HG02870 (cell line): ENCODE measurements around the gene TAS2R31.
"Not testable (repeated sequence)": the region's sequence is repeated elsewhere in the genome, so short reads cannot be mapped to it uniquely, and the experiment has no call there.

Experiments used
- ATAC-seq: cut with Tn5 transposase; IDR thresholded peaks from one replicate; pipeline ENCODE4 v1.9.1; 2021; ENCODE audit warnings: mild to moderate bottlenecking, moderate library complexity; ENCODE audit not compliant: unreplicated experiment

The TAS2R31 gene, protein sequence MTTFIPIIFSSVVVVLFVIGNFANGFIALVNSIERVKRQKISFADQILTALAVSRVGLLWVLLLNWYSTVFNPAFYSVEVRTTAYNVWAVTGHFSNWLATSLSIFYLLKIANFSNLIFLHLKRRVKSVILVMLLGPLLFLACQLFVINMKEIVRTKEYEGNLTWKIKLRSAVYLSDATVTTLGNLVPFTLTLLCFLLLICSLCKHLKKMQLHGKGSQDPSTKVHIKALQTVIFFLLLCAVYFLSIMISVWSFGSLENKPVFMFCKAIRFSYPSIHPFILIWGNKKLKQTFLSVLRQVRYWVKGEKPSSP

GRCh38 chr12:11031307-11031706 is at the start of gene TAS2R31:
TSS of gene TAS2R31 (minus strand) at chr12:11031407. CDS start at chr12:11031335, 72 bp downstream.
- no peak for ATAC-seq

DNA sequence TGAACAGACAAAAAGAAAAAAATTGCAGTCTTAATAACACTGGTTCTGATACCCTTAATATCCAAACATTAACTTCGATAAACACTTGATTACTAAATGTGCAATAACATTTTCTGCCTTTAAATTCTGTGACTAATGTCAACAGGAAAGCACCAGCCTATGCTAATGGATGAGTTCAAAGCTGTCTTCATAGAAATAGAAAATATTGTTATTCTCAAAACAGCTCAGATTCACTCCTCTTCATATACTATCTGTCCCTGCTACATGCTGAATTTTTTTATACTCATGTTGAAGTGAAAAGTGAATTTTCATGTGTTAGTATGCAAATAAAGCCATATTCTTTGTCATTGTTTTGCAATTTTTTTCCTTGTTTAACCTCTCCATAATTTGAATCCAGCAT is 47.0 kb upstream of the TAS2R31 start:
- no peak for ATAC-seq

GRCh38 chr12:11075642-11076041 is 44.4 kb upstream of the TAS2R31 start:
- no peak for ATAC-seq

DNA sequence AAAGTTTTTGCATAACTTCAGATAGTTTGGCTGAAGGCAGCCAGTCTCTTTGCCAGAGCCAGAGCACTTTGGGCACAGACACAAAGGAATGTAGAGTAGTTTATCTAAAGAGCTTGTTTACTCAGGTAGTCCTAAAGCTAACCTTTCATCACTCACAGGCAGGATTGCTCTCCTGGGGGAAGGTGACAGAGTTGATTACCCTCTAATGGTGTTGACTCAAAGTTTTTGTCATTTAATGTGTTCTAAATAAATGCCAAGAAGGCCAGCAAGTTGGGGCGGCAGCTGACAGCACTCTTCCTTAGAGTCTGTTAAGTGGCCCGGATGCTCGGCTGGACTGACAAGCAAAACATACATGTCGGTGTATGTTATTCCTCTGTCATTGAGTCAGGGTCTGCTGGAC is 40.2 kb upstream of the TAS2R31 start:
- no peak for ATAC-seq

DNA sequence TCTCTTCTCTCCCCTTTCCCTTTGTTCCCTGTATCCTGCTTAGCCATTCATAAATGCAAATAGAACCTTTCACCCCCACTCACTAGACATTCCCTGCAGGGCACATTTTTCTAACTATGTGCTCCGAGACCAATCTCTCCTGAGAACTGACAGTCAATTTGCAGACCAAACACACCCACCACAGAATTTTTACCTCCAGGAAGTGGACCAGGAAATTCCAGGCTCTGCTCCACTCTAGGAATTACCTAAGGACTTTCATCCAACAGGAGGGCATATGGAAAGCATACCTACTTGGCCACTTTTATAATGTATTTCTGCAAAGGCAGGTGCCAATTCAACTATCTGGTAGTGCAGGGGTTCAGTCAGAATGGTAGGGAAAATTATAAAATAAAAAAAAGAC is 39.8 kb upstream of the TAS2R31 start:
- no peak for ATAC-seq

DNA sequence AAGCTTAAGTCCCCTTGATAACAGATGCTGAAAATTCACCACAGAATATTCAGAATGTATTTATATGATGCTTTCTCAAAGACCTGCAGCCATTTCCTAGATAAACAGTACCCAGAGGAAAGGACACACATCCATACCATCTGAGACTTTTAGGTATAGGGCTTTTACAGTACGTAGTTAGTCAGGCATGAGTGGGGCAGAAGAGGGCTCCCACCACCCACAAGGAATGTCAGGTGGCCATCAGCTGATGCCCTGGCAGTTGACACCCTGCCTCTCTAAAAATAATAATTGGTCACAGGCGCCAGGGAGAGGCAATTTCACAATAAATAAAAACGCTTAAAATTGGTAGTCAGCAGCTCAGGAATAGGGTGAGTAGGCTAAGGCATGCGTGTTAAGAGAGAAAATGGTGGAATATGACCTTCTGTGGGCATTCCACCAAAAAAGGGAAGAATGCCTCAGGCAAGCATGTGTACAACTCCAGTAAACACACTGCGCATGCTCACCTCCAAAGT is 38.7 kb upstream of the TAS2R31 start:
- no peak for ATAC-seq

- no peak for ATAC-seq
Measured at GRCh38 chr12:11067514-11067913, 36.3 kb upstream of the TAS2R31 start.

- not testable (repeated sequence) for ATAC-seq
Measured at GRCh38 chr12:11062194-11062593, 31.0 kb upstream of the TAS2R31 start, which contains the start of gene TAS2R46. TSS of gene TAS2R46 (minus strand) at chr12:11062294. CDS start at chr12:11062294, 0 bp downstream.

- ATAC-seq: no peak
Measured at GRCh38 chr12:11059784-11060183, 28.6 kb upstream of the TAS2R31 start.

DNA sequence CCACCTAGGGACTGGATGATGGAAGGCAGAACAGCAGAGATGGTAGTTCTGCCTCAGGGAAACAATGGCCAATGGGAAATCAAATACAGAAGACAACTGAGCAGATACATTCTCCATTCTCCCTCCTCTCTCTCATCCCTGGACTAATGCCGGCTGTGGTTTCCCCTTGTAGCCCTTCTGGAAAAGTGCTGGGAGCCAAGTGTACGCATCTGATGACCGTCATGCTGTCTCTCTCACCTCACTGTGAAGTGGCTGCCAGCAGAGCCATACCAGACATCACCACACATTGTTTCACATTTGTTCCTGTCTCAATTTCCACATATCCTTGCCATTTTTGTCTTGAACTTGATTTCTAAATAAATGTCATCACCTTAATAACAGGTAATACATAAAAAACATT is 27.8 kb upstream of the TAS2R31 start:
- ATAC-seq: no peak

GRCh38 chr12:11055306-11055705 is 24.1 kb upstream of the TAS2R31 start:
- no peak for ATAC-seq

DNA sequence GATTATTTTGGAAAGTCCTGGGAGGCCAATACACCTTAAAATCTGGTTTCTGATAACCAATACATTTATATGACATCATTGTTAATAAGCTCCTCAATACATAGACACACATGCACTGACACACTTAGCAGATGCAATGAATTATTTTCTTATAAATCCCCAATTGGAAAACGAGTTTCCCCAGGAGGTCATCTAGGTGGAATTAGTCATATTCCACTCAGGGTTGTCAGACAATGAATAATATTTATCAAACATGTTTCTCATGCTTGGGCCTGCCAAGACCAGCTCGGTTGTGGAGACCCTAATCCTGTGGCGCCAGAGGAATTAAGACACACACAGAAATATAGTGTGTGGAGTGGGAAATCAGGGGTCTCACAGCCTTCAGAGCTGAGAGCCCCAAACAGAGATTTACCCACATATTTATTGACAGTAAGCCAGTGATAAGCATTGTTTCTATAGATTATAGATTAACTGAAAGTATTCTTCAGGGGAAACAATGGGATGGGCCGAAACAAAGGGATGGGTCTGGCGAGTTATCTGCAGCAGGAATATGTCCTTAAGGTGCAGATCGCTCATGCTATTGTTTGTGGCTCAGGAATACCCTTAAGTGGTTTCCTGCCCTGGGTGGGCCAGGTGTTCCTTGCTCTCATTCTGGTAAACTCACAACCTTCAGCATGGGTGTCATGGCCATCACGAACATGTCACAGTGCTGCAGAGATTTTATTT is 18.8 kb upstream of the TAS2R31 start:
- not testable (repeated sequence) for ATAC-seq

DNA sequence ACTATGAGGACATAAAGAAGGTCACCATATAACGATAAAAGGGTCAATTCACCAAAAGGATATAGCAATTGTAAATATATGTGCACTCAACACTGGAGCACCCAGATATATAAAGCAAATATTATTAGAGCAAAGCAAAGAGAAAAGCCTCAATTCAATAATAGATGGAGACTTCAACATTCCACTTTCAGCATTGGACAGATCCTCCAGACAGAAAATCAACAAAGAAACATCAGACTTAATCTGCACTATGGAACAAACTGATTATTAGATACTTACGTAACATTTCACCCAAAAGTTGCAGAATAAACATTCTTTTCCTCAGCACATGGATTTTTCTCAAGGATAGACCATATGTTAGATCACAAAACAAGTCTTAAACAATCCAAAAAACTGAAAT is 10.2 kb upstream of the TAS2R31 start:
- ATAC-seq: not testable (repeated sequence)

GRCh38 chr12:11040162-11040561 is 9.0 kb upstream of the TAS2R31 start:
- no peak for ATAC-seq

- ATAC-seq: no peak
Measured at GRCh38 chr12:11039171-11039570, 8.0 kb upstream of the TAS2R31 start.

DNA sequence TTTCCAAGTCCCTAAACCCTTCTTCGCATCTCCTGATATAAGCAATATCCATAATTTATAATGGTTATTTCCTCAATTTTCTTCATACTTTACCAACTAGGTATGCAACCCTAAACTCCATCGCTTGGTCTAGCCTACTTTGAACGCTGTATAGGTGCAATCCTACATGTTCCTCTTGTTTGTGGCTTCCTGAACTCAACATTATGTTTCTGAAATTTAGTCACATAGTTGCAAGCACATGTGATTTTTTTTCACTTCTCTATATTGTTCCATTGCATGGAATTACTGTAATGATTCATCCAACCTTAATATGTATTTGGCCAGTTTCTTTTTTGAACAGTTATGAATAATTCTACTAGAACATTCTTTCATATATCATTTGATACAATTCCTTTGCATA is 2.8 kb upstream of the TAS2R31 start:
- not testable (repeated sequence) for ATAC-seq

DNA sequence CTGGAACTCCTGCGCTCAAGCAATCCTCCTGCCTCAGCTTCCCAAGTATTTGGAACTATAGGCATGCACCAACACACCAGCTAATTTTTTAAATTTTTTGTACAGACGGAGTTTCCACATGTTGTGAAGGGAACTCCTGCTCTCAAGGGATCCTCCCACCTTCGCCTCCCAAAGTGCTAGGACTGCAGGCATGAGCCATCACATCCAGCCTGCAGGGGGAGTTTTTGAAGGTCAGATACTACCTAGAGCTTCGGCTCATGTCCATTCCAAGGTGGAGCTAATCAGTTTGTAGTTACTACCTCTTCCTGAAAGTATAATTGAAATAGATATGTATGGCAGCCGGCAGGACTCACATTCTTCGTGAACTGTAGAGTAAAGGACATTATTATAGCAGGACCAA is 5.1 kb downstream of the TAS2R31 start:
- ATAC-seq: no peak

DNA sequence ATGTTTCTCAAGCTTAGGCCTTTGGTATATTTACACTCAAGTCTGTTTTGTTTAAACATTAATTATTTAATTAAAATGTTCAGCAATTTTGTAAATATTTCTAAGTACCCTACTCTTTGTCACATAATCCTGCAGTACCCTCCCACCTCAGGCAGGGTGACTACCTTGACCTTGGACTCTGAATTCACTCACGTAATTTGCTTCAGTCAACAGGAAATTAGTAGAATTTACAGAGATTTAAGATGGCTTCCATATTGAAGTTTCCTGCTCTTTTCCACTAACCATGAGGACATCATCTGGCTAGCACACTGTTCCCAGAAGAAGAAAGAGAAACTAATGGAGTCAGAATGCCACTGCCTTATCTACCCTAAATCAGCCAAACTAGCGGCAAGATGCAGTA is 7.8 kb downstream of the TAS2R31 start:
- ATAC-seq: no peak

GRCh38 chr12:11022520-11022919 is 8.7 kb downstream of the TAS2R31 start, which contains the start of gene TAS2R19:
TSS of gene TAS2R19 (minus strand) at chr12:11022620. CDS start at chr12:11022571, 49 bp downstream.
- no peak for ATAC-seq

DNA sequence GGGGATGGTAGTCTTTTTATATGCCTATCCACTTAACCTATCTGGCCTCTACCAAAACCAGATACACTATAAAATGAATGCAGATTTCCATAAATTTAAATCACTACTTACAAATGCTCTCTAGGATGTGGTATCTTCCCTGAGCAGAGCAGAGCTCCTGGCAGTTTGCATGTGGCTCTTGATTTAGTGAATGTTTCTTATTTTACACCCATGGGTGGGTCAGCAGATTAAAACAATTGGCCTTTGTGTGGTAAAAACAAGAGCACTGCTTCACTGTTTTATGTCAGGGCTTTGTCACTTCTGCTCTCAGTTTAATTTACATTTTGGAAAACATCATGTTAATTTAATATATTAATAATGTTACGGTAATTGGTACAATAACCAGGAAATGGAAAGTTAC is 14.3 kb downstream of the TAS2R31 start:
- no peak for ATAC-seq

DNA sequence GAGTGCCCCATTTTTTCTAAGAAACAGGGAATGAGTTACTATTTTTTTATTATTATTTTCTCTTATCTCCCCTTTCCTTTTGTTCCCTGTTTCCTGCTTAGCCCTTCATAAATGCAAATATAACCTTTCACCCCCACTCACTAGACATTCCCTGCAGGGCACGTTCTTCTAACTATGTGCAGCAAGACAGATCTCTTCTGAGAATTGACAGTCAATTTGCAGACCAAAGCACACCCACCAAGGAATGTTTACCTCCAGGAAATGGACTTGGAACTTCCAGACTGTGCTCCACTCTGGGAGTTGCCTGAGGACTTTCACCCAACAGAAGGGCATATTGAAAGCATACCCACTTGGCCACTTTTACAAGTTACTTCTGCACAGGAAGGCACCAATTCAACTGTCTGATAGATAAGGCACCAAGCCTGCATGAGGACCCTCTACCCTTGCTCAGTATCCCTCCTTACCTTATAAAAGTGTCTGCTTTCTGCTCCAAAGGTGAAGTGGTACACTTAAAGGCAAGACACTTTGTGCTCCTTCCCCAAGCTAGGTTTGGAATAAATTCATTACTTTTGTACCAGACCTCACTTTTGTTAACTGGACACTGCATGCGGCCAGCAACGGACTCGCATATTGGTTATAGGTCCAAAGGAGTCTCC is 15.3 kb downstream of the TAS2R31 start:
- ATAC-seq: no peak
